Fibroblast of lung (primary cell): ENCODE measurements around the gene SLC25A46. TPM values are rescaled to one million over a fixed set of nuclear protein-coding genes. Genes with fewer than 3 reads are reported as not detected.
A peak's percentile ranks its signal among the peaks of the same experiment; 100 is the strongest.

ENCODE experiments used
- DNase-seq, 2 donors: peaks; one replicate each; pipeline versions ENCODE4 v3.0.0 to v3.0.0-alpha.2; 2010; ENCODE audit warnings: low read depth in 2 of 2
- H2AFZ ChIP-seq: 2 replicates; pipeline ENCODE4 v1.5.1; 2012; ENCODE audit warnings: low read length, control low read depth, inconsistent platforms
- H3K27ac ChIP-seq: 2 replicates; pipeline ENCODE4 v1.5.1; 2011; ENCODE audit warnings: low read length, control low read depth; ENCODE audit not compliant: insufficient read depth
- H3K27me3 ChIP-seq: 2 replicates; pipeline ENCODE4 v1.5.1; 2011; ENCODE audit warnings: mild to moderate bottlenecking, low read length; ENCODE audit not compliant: control insufficient read depth, insufficient read depth
- H3K36me3 ChIP-seq: 2 replicates; pipeline ENCODE4 v1.5.1; 2011; ENCODE audit warnings: low read length; ENCODE audit not compliant: control insufficient read depth, insufficient read depth
- H3K4me1 ChIP-seq: 2 replicates; pipeline ENCODE4 v1.5.1; 2011; ENCODE audit warnings: low read length; ENCODE audit not compliant: control insufficient read depth, insufficient read depth; ENCODE audit errors: extremely low read depth
- H3K4me2 ChIP-seq: 2 replicates; pipeline ENCODE4 v1.5.1; 2011; ENCODE audit warnings: low read length, control low read depth; ENCODE audit not compliant: insufficient read depth; ENCODE audit errors: extremely low read depth
- H3K4me3 ChIP-seq, 4 experiments: fragments of 200-600 bp in 1 of 4; sonication (generic) in 1 of 4; replicated peaks in 1 of 4; 2 replicates each; pipeline ENCODE4 v1.5.1; 2011 to 2016; ENCODE audit warnings: low read length in 4 of 4, low read depth in 3 of 4, mild to moderate bottlenecking in 3 of 4, control low read depth in 2 of 4, inconsistent platforms in 1 of 4, mixed read lengths in 1 of 4; ENCODE audit not compliant: insufficient read depth in 1 of 4; ENCODE audit errors: control extremely low read depth in 1 of 4
- H3K79me2 ChIP-seq: 2 replicates; pipeline ENCODE4 v1.5.1; 2012; ENCODE audit warnings: mild to moderate bottlenecking, low read length, inconsistent platforms; ENCODE audit not compliant: control insufficient read depth, insufficient read depth
- H3K9ac ChIP-seq: 2 replicates; pipeline ENCODE4 v1.5.1; 2011; ENCODE audit warnings: mild to moderate bottlenecking, low read length, control low read depth; ENCODE audit not compliant: insufficient read depth
- H3K9me3 ChIP-seq: 2 replicates; pipeline ENCODE4 v1.5.1; 2012; ENCODE audit warnings: low read depth, low read length; ENCODE audit not compliant: control insufficient read depth, insufficient read depth
- H4K20me1 ChIP-seq: 2 replicates; pipeline ENCODE4 v1.5.1; 2011; ENCODE audit warnings: low read length; ENCODE audit not compliant: control insufficient read depth, insufficient read depth; ENCODE audit errors: extremely low read depth
- EZH2 ChIP-seq: IDR thresholded peaks from 2 replicates; pipeline ENCODE4 v1.5.1; 2012; ENCODE audit warnings: low read length, control low read depth, mild to moderate bottlenecking; ENCODE audit errors: missing control alignments
- polyA plus RNA-seq, 2 donors: library from polyadenylated mRNA; depleted of rRNA in 1 of 2; stranded (reverse) in 1 of 2; unstranded in 1 of 2; fragments of >200 nt; gene quantifications; 2 replicates each; pipeline ENCODE4 v1.2.1, GENCODE V29; 2011 to 2012; ENCODE audit warnings: missing spikeins in 1 of 2
- total RNA-seq: library from RNA; depleted of rRNA; stranded (reverse); fragments of >200 nt; gene quantifications from 2 replicates; pipeline ENCODE4 v1.2.1, GENCODE V29; 2014
- TF ChIP-seq, protein P1 (sequence below), 2 donors: IDR thresholded peaks in 1 of 2; conservative IDR thresholded peaks in 1 of 2; 1 replicate in 1 of 2; 2 replicates in 1 of 2; pipeline ENCODE4 v1.5.1; 2011 to 2012; ENCODE audit warnings: low read length in 2 of 2, control low read depth in 1 of 2, inconsistent platforms in 1 of 2, low read depth in 1 of 2, mild to moderate bottlenecking in 1 of 2

Gene SLC25A46
- total and polyA plus RNA-seq, 2 donors (not counting 1 experiment from before 2014, with no cell fraction given): 81.5 to 95.5 TPM

DNA sequence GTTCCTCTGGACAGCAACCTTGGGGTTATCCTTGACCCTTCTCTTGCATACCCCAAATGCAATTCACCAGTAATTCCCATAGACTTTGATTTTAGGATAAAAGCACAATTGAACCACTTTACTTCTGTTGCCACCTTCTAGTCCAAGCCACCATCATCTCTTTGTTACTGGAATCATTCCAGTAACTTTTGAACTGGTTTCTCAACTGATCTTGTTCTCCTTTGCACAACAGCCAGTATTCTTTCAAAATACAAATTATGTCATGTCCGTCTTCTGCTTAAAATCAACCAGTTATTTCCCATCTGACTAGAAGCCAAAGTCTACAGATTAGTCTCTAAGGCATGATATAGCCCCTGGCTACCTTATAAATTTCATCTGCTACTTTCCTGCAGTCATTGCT is 21.4 kb downstream of the SLC25A46 start:
- H2AFZ ChIP-seq: no peak overlapping the region
- H4K20me1 ChIP-seq: no peaks in the 10 kb centered on the region
- no peak for DNase-seq
- H3K4me2 ChIP-seq: no peak overlapping the region
- H3K27me3 ChIP-seq: no peaks in the 10 kb centered on the region
- no peak for TF ChIP-seq EZH2
- TF ChIP-seq, protein P1, sequence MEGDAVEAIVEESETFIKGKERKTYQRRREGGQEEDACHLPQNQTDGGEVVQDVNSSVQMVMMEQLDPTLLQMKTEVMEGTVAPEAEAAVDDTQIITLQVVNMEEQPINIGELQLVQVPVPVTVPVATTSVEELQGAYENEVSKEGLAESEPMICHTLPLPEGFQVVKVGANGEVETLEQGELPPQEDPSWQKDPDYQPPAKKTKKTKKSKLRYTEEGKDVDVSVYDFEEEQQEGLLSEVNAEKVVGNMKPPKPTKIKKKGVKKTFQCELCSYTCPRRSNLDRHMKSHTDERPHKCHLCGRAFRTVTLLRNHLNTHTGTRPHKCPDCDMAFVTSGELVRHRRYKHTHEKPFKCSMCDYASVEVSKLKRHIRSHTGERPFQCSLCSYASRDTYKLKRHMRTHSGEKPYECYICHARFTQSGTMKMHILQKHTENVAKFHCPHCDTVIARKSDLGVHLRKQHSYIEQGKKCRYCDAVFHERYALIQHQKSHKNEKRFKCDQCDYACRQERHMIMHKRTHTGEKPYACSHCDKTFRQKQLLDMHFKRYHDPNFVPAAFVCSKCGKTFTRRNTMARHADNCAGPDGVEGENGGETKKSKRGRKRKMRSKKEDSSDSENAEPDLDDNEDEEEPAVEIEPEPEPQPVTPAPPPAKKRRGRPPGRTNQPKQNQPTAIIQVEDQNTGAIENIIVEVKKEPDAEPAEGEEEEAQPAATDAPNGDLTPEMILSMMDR (conservative IDR thresholded peaks at IDR 0.05 in 1 of 2, IDR thresholded peaks at IDR 0.05 in 1 of 2; ENCODE audit: low read depth in 1 of 2, low read length in 2 of 2): no peak
- H3K4me1 ChIP-seq: no peaks in the 10 kb centered on the region
- H3K9ac ChIP-seq: no peak overlapping the region
- peaks cover 6% of the 10 kb centered on the region for H3K36me3 ChIP-seq
- no peaks in the 10 kb centered on the region for H3K79me2 ChIP-seq
- no peaks in the 10 kb centered on the region for H3K9me3 ChIP-seq
- no peak overlapping the region for H3K4me3 ChIP-seq
- H3K27ac ChIP-seq: no peak overlapping the region

DNA sequence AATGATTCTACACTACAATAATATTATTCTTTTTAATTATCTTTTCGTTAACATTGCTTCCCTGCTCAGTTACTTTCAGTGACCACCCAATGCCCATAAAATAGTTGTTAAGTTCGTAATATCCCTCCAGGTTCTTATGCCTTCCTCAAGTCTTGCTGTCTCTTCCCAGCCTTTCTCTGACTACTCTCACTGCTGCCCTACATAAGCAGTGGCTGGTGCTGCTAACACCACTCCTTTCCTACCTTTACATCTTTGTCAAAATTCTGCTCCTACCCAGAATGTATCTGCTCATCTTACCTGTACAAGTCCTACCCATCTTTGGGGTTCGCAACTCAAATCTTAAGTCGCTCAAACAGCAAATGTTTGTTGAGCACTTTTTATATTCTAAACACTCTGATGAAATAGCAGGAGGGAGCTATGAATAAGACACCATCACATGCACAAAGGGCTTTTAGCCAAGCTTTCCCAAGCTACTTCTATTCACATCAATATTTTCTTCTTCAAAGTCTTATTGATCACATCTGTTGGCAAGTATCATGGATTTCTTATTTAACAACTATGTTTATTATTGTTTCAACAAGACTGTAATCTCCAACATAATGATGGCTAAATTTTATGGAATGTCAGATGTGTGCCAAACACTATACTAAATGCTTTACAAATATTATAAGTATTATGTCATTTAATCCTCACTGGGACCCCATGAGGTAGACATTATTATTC is 29.5 kb downstream of the SLC25A46 start:
- no peak overlapping the region for H2AFZ ChIP-seq
- no peak overlapping the region for H3K4me3 ChIP-seq
- no peaks in the 10 kb centered on the region for H3K9me3 ChIP-seq
- no peak overlapping the region for H3K9ac ChIP-seq
- peak; percentile 38 to 81 for DNase-seq
- H3K4me1 ChIP-seq: peaks cover 3% of the 10 kb centered on the region
- peak overlapping the region; percentile 0 for H3K27ac ChIP-seq
- no peaks in the 10 kb centered on the region for H3K36me3 ChIP-seq
- no peaks in the 10 kb centered on the region for H3K27me3 ChIP-seq
- peak overlapping the region; percentile 72 for H3K4me2 ChIP-seq
- TF ChIP-seq, protein P1 (conservative IDR thresholded peaks at IDR 0.05 in 1 of 2, IDR thresholded peaks at IDR 0.05 in 1 of 2; ENCODE audit: low read depth in 1 of 2, low read length in 2 of 2): no peak
- TF ChIP-seq EZH2: no peak
- no peaks in the 10 kb centered on the region for H4K20me1 ChIP-seq
- H3K79me2 ChIP-seq: no peaks in the 10 kb centered on the region

DNA sequence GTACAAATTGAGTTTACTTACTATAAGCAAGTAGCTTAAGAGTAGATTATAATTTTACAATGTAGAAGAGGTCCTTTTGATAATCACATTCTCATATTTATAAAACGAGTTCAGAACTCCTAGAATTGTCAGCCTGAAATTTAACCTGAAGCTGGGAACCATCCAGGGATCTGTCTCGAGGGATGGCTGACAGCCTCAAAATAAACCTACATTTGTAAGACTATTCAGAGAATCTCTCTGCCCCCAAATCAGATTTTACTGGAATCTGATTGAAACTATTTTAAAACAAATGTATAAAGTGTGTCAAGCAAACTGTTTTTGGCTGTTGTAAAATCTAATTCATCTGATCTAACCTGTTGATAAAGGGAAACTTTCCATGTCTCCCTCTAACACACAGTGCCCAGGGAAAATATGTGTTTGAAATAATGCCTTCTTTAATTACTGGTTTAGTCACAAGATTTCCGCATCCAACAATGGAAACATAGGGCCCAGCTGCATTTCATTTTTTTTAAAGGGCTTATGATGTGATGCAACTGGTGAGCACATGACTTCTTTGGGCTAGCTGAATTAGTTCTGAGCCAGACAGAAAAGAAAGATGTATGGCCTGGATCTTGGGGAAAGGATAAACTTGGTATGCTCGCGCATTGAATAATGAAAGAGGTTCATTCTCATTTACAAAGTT is 30.3 kb downstream of the SLC25A46 start:
- H3K27me3 ChIP-seq: no peaks in the 10 kb centered on the region
- peaks cover 3% of the 10 kb centered on the region for H3K4me1 ChIP-seq
- no peak for TF ChIP-seq EZH2
- no peak overlapping the region for H3K4me3 ChIP-seq
- peak overlapping the region; percentile 6 for H3K27ac ChIP-seq
- H3K9me3 ChIP-seq: no peaks in the 10 kb centered on the region
- H3K4me2 ChIP-seq: no peak overlapping the region
- no peak overlapping the region for H3K9ac ChIP-seq
- no peak overlapping the region for H2AFZ ChIP-seq
- no peaks in the 10 kb centered on the region for H4K20me1 ChIP-seq
- H3K36me3 ChIP-seq: no peaks in the 10 kb centered on the region
- no peaks in the 10 kb centered on the region for H3K79me2 ChIP-seq
- DNase-seq: peak; percentile 49 to 90
